Esophagus muscularis mucosa (tissue), 3 donors: ENCODE results near the gene IL37.

Experiments used
- CTCF ChIP-seq, 3 experiments: fragments of 200-600 bp in 2 of 3; fragments of 450-650 bp in 1 of 3; sonication (generic) in 2 of 3; IDR thresholded peaks; one replicate each; pipeline ENCODE4 v1.5.1; 2017 to 2019; ENCODE audit warnings: antibody characterized with exemption in 3 of 3, mild to moderate bottlenecking in 2 of 3, moderate library complexity in 1 of 3
- POLR2A ChIP-seq: fragments of 450-650 bp; IDR thresholded peaks from one replicate; pipeline ENCODE4 v1.6.1; 2017; ENCODE audit warnings: antibody characterized with exemption, moderate library complexity, mild to moderate bottlenecking, low read depth
- POLR2AphosphoS5 ChIP-seq, 2 donors: sonication (generic); formaldehyde crosslinking; IDR thresholded peaks; one replicate each; pipeline ENCODE4 v1.6.1; 2017; ENCODE audit warnings: antibody characterized with exemption in 2 of 2

- no peak for TF ChIP-seq CTCF (IDR thresholded peaks at IDR 0.05)
- TF ChIP-seq POLR2A = no peak
- no peak for TF ChIP-seq POLR2AphosphoS5 (IDR thresholded peaks at IDR 0.05)
Observed at GRCh38 chr2:112960230-112960825, 49.4 kb downstream of the IL37 start.
